GM03348 (cell line): Measurements from ENCODE around the gene LBX1.
A peak's percentile ranks its signal among the peaks of the same experiment; 100 is the strongest.

ENCODE experiments used
- DNase-seq: peaks from one replicate; pipeline ENCODE4 v3.0.0; 2012; ENCODE audit warnings: low spot score

Gene LBX1

DNA sequence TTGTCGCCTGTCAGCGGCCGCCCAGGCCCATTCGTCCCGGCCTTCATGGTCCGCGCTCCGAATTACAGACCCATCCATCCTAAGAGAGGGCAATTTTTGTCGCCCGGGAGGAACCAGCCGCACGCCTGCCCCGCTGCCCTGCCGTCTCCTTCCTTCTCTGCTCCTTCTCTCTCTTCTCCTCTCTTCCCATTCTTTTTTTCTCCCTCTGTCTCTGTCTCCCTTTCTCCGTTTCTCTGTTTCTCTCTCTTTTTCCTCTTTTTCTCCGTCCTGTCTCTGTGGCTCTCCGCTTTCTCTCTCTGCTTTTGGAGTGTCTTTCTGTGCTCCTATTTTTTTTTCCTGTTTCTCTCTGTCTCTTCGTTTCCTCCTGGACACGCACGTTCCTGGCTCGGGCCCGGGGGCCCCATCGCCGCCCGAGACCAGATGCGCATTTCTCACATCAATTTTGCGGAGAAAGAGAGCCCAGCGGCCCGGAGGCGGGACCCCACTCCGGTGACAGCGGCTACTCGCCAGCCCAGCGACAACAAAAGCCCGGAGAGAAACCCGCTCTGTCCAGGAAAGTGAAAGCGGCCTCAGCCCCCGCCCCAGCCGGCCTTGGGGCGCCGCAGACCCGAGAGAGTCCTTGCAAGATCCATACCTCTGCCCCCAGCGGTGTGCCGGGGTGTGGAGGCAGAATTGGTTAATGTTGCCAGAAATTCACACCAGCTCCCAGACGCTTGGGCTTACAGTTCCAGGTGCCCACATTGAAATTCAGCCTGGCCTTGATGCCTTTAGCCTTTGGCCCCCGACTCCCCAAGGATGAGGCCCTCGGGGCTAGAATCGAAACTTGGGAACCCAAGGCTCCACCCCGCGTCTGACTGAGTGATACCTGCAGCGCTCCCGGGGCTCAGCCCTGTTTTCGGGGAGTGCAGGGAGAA lies 4.1 kb downstream of the LBX1 start:
- DNase-seq = no peak

- DNase-seq = no peak
These were observed 5.0 kb downstream of the LBX1 start for GRCh38 chr10:101224060-101224909.

DNA sequence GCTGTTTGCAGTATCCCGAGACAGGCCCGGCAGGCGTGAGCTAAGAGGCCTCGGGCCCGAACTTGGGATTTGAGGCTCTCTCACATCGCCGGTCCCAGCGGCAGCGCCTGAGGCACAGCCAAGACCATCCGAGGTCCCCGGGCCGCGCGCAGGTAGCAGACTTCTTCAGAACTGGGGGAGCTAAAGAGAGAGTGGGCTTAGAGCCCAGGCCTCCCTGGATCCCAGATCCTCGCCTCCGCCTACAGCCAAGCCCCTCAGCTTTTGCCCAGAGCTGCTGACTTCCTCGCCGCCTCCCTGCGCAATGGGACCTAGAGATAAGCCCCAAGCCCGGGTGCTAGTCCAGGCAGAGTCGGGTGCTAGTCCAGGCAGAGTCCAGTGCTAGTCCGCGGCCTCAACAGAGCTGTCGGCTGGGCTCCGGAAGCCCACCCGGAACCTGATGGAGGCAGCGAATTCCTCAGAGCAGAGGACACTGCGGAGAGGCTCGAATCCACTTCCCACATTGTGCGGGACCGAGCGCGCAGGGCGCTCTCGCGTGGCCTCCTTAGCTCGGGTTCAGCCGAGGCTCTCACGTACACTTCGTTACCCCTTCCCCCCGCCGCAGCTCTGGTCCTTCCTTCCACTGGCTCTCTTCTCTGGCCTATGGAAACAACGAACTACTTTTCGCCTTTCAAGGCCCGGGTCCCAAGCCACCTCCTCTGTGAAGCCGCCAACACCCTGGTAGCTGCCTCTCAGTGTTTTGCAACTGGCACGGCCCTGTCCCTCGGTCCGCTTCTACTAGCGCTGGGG lies 5.8 kb downstream of the LBX1 start:
- no peak for DNase-seq

DNA sequence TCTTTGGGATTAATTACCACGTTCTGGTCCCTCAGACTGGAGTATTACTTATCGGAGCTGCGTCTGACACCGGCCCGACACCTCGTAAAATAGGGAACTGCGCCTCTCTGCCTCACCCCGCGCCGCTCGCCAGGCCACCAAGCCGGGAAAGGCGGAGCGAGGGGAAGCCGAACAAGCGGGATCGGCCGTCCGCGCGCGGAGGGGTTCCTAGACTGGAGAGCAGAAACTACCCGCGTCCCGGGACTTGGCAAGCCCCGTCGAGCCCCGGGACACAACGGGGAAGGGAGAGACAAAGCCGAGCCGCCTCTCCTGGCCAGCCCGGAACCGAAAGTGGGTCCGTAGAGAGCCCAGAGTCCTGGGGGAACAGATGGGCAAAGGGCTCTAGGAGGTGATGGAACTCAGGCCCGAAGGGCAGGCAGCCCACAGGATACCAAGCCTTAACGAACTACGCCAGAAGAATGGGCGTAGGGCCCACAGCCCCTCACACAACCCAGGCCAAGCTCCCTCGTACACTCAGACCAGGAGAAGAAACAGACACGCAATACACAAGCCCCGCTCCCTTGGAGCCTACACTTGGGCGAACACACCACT lies 6.5 kb downstream of the LBX1 start:
- DNase-seq = peak; percentile 44

GRCh38 chr10:101221963-101222531 lies 7.2 kb downstream of the LBX1 start:
- no peak for DNase-seq

DNA sequence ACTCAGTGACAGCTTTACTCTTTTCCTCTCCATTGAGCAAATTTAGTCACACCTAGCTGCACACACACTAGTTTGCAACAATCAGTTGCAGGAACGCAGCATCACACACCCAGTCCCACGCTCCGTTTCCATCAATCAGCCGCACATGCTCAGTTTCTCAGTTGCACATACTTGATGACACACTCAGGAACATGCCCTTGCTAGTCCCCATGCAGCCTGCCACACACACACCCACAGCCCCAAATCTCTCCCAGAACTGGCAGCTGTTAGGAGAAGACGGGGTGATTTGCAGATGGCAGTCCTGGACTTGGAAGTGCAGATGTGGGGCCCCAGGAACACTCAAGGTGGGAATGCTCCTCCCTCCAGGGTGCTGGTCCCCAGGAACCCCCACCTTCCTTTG lies 7.7 kb downstream of the LBX1 start:
- DNase-seq = no peak

- no peak for DNase-seq
These were observed 9.3 kb downstream of the LBX1 start for GRCh38 chr10:101219946-101220451.

DNA sequence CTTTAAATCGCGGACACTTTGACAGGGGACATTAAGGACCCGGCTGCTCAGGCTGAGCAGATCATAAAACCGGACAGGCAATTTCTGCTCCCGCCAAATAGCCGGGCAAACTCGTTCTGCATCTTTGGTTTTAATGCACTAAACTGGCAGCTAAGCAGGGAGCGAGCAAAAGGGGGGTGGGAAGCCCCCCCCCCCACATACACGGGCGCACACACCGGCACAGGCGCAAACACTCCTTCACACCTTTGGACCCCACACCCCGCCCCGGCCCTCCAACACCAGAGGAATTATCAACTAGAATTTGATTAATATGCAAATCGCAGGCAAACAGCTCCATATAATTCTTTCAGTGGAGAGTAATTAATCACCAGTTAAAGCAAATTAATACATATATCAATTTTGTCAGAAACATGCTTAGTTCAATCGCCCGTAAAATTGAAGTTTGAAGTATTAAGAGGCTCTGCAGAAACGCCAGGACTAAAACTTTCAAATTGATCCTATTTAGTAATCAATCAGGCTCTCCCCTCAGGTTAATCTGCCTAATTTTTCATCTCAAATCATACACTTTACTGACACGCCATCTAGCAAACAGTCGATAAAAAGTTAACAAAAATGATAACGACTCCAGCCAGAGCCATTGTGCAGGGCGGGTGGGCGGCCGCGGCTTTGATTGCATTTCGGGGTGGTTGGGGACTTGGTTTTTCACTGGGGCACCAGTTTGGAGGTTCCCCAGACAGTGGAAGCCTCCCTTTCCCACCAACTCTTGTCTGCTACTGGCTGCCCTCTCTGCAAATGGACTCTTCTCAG lies 9.9 kb downstream of the LBX1 start:
- no peak for DNase-seq

DNA sequence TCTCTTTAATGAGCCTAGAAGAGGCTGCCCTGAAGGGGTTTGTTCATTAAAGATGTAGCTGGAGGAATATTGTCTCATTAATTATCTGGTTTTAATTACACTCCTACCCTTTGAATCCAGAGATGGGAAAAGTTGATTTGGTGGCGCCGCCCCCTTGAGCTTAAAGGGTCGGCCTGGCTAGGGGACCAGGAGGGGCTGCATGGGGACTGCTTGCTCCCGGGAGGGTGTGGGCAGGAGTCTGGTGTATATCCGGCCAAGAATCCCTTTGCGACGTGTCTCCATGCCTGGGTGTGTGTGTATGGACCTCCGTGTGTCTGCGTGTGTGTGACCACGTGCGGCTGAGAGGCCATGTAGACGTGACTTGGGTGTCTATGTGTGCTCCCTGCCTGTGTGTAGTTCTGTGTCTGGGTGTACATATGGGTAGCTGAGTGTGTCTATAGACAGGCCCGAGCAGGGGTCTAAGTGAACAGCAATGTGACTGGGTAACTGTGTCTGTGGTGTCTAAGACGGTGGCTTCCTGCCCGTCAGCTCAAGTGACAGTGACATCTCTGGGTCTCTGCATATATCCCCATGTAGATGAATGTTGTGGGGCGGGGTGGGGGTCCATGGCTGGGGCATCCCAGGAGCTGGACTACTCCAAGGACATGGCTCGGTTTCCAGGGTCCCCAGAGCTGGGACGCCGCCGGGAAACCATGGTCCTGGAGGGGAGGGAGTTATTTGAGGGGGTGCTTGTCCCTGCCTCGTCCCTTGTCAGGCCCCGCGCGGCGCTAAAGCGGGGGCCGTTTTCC lies 10.7 kb downstream of the LBX1 start:
- no peak for DNase-seq

- peak; percentile 59 for DNase-seq
These were observed 11.6 kb downstream of the LBX1 start for GRCh38 chr10:101217450-101218281.

- DNase-seq = no peak
These were observed 12.2 kb downstream of the LBX1 start for GRCh38 chr10:101217044-101217425.

GRCh38 chr10:101216207-101217043 lies 12.8 kb downstream of the LBX1 start:
- no peak for DNase-seq

DNA sequence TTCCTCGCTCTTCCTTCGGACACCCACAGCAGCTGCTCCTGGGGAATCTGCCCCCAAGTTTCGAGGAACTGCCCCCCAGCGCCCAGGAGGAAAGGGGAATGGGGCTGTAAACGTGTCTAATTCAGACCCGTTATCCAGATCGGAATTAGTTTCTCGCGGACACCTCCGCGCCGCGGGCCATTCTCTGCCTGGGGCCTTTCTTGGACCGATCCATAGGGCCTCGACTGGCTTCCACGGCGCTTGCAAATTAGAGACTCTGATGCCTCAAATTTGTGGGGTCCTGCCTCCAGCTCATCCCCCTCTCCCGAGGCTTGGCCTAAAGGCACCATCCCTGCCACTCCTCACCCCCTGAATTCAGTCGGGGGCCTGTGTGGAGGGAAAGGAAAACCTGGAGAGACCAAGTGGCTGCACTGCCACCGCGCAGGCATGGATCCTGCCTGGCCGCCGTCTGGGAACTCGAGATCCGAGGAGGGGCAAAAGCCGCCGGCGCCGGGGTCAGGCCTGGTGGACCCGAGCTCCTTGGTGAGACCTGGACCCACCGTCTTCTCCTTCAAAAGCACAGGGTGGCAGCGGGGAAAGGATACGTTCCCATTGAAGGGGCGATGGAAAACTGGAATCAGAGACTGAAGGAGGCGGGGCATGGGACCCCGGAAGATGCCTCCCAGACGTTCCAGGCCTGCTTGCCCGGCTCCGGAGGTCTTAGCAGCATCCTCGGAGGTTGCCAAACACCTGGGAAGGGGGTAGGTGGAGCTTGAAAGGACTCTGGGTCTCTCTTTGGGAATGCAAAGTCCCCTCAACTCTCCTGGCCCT lies 13.7 kb downstream of the LBX1 start:
- DNase-seq = no peak

DNA sequence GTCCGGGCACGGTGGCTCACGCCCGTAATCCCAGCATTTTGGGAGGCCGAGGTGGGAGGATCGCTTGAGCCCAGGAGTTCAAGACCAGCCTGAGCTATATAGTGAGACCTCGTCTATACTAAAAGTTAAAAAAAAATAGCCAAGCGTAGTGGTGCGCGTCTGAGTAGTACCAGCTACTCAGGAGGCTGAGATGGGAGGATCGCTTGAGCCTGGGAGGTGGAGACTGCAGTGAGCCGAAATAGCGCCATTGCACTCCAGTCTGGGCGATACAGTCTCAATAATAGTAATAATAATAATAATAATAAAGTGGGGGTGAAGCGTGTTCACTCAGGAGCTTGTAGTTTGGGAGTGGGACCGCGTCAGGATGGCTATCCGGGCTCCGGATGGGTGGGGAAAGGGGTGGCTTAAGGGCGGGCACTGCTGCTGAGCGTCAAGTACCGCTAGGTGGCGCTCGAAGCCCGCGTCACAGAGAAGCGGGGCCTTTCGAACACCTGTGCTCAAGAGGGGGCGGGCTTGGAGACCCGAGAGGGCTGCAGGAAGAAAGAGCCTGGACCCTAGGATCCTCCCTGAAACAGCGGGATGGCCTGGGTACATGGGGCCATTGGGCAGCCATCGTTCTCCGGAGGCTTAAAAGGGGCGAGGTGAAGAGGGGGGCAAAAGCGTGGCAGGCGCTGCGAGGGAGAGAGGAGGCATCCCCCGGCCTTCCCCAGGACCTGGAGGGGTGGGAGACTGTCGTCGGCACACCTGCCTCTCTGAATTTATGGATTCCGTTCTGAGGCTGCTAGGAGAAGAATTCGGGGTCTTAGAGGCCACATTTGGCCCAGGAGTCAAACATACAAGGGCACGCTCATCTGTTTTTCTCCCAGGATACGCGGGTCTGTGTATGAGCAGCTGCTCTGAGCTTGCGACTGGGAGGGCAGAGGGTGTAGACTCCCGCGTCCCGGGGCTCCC lies 14.5 kb downstream of the LBX1 start:
- DNase-seq = peak; percentile 87

DNA sequence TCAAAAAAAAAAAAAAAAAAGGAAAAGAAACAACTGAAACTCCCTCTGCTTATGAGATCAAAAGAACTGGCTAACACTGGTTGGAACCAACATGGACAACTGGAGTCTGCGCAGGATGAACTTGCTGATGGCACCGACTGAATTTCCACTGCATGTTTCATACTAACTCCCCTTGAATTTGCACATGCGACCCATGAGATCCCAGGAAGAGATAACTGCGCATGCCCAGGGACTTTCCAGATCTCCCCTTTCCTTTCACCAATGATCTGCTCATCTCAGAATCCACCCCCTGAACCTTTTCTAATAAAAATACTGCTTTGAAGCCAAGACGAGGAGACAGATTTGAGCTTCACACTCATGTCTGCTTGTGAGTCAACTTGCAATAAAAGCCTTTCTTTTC lies 20.7 kb downstream of the LBX1 start:
- DNase-seq = no peak

GRCh38 chr10:101207026-101207425 lies 22.2 kb downstream of the LBX1 start:
- no peak for DNase-seq
